HFF-Myc (cell line): ENCODE measurements around the gene TNIP3.
"Not testable (repeated sequence)": the region's sequence is repeated elsewhere in the genome, so short reads cannot be mapped to it uniquely, and the experiment has no call there.

ENCODE experiments used
- DNase-seq: peaks from one replicate; pipeline ENCODE4 v3.0.0-alpha.2; 2011; ENCODE audit warnings: low read depth; ENCODE audit errors: extremely low read depth
- H3K4me3 ChIP-seq: replicated peaks from 2 replicates; pipeline ENCODE4 v1.5.1; 2011; ENCODE audit warnings: low read depth, mild to moderate bottlenecking, control low read depth, low read length
- CTCF ChIP-seq: IDR thresholded peaks from 2 replicates; pipeline ENCODE4 v1.5.1; 2012; ENCODE audit warnings: mild to moderate bottlenecking, low read depth, low read length, control low read depth; ENCODE audit errors: missing control alignments

TNIP3 gene

GRCh38 chr4:121181493-121181892, 17.4 kb upstream of the TNIP3 start:
- no peak for TF ChIP-seq CTCF
- DNase-seq = no peak
- H3K4me3 ChIP-seq = no peak overlapping the region

DNA sequence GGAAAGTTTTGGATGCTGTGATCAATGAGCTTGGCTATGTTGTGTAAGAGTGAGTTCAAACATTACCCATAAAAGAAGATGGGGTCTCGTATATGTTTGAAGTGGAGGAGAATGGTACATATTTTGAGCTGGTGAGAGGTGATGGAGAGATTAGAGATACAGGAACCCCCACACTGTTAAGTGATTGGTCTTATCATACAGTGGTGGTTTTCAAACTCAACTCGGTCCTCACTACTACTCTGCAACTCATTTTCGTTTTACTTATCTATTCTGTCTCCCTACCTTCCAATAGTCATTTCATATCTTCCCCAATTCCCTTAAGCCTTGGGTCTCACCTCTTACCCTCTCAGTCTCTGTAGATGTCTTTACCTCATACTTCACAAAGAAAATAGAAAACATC, 16.4 kb upstream of the TNIP3 start:
- no peak overlapping the region for H3K4me3 ChIP-seq
- TF ChIP-seq CTCF = no peak
- DNase-seq = no peak

GRCh38 chr4:121177246-121178137, 13.4 kb upstream of the TNIP3 start:
- no peak for DNase-seq
- no peak for TF ChIP-seq CTCF
- no peak overlapping the region for H3K4me3 ChIP-seq

DNA sequence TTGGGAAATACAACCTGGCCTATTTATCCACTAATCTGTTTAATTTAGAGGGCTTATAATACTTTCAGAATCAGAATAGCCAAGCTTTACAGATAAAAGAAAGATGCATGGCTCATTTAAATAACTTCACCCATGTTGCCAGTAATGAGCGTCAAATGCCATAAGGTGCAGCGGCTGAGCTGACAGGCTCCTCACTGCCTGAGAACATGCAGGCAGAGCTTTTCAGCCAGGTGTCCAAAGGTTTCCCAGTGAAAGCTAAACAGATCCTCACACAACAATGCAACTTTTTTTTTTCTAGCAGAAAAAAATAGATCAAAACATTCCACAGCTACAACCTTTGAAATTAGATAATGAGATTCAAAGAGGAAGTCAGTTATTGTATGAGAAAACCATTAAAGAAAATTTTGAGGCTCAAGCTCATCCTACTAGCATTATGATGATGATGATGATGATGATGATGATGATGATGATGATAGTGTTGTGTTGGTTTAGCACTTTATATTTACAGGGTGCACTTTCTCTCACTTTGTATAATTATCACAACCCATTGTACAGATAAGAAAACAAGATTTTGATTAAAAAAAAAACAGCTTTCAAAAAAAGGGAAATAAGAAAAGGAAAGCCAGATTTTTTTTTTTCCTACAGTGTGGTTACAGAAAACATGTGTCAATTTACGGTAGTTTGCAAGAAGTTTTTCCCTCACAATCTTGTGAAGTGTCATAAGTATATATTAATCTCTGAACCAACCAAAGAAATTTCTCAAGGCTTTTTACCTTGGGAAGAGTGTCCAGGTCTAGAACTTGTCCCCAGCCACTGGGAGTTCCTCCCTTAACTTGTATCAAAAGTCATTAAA, 12.2 kb upstream of the TNIP3 start:
- no peak for DNase-seq
- H3K4me3 ChIP-seq = no peak overlapping the region
- no peak for TF ChIP-seq CTCF

- not testable (repeated sequence) for H3K4me3 ChIP-seq, DNase-seq
These were observed 7.4 kb upstream of the TNIP3 start for GRCh38 chr4:121171477-121171876.

DNA sequence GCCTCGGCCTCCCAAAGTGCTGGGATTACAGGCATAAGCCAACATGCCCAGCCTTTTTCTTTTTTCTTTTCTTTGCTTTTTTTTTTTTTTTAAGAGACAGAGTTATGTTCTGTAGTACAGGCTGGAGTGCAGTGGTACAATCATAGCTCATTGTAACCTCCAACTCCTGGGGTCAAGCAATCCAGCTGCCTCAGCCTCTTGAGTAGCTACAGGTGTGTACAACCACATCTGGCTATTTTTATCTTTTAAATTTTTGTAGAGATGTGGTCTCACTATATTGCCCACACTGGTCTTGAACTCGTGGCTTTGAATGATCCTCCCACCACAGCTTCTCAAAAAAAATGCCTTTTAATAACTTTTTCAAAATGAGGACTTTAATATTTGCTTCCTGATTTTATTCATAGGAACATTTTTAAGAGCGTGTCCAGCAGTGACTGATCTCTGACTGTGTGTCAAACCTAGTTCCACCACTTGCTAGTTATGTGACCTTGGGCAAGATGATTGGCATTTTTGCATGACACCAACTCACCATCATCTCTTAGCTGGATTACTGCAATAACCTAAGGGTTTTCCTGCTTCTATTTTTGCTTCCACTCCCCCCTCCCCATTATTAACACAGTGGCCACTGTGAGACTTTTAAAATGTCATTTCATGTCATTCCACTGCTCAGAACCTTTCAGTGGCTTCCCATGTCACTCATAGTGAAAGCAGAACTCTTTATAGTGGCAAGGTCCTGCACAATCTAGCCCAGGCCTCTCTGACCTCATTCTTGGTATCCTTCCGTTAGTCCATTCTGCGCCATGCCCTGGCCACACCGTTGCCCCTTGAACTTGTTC, 4.5 kb upstream of the TNIP3 start:
- TF ChIP-seq CTCF = no peak
- H3K4me3 ChIP-seq = no peak overlapping the region
- no peak for DNase-seq
